Fibroblast of pulmonary artery (primary cell): Measurements from ENCODE around the gene ITGB1BP1.

Experiments
- DNase-seq: peaks from one replicate; pipeline ENCODE4 v3.0.0-alpha.2; 2010; ENCODE audit warnings: low read depth
- H3K4me3 ChIP-seq: replicated peaks from 2 replicates; pipeline ENCODE4 v1.5.1; 2011; ENCODE audit warnings: low read depth, mild to moderate bottlenecking, control low read depth, low read length, moderate library complexity
- CTCF ChIP-seq: IDR thresholded peaks from 2 replicates; pipeline ENCODE4 v1.5.1; 2011; ENCODE audit warnings: mild to moderate bottlenecking, control low read depth, low read length, inconsistent platforms; ENCODE audit errors: missing control alignments

ITGB1BP1 gene

GRCh38 chr2:9377461-9378097 is 45.7 kb downstream of the ITGB1BP1 start:
- no peak for TF ChIP-seq CTCF
- H3K4me3 ChIP-seq, result no peak overlapping the region
- no peak for DNase-seq

GRCh38 chr2:9375857-9376428 is 47.4 kb downstream of the ITGB1BP1 start:
- DNase-seq, result no peak
- TF ChIP-seq CTCF, result no peak
- no peak overlapping the region for H3K4me3 ChIP-seq

GRCh38 chr2:9374071-9374730 is 49.1 kb downstream of the ITGB1BP1 start:
- no peak for DNase-seq
- no peak for TF ChIP-seq CTCF

GRCh38 chr2:9373476-9373875 is 49.9 kb downstream of the ITGB1BP1 start:
- no peak for TF ChIP-seq CTCF
- no peak for DNase-seq
- H3K4me3 ChIP-seq, result no peak overlapping the region

More at GRCh38 chr2:9374071-9374730, 49.1 kb downstream of the ITGB1BP1 start:
- no peak overlapping the region for H3K4me3 ChIP-seq

GRCh38 chr2:9373047-9373446 is 50.3 kb downstream of the ITGB1BP1 start:
- no peak for TF ChIP-seq CTCF
- DNase-seq, result no peak
- no peak overlapping the region for H3K4me3 ChIP-seq

- H3K4me3 ChIP-seq, result no peak overlapping the region
- no peak for TF ChIP-seq CTCF
- DNase-seq, result no peak
Observed at GRCh38 chr2:9370746-9371145, 52.6 kb downstream of the ITGB1BP1 start.
